Neural crest cell (in vitro differentiated cells): ENCODE data around the gene IL22RA2. TPM values are rescaled to one million over a fixed set of nuclear protein-coding genes. Genes with fewer than 3 reads are reported as not detected.

Source experiments
- DNase-seq: peaks from one replicate; pipeline ENCODE4 v3.0.0; 2021; ENCODE audit warnings: low read depth, mixed read lengths, low spot score
- H3K27ac Mint-ChIP-seq: one replicate; pipeline ENCODE4 v1.8.0; 2021; ENCODE audit warnings: mild to moderate bottlenecking, mixed read lengths; ENCODE audit not compliant: unreplicated experiment
- H3K27me3 Mint-ChIP-seq: 2 replicates; pipeline ENCODE4 v1.8.0; 2021; ENCODE audit warnings: low read depth, mild to moderate bottlenecking, mixed read lengths
- H3K36me3 Mint-ChIP-seq: 2 replicates; pipeline ENCODE4 v1.8.0; 2021; ENCODE audit warnings: low read depth, mild to moderate bottlenecking, mixed read lengths
- H3K4me1 Mint-ChIP-seq: 2 replicates; pipeline ENCODE4 v1.8.0; 2021; ENCODE audit warnings: mixed read lengths
- H3K4me3 Mint-ChIP-seq: one replicate; pipeline ENCODE4 v1.8.0; 2021; ENCODE audit warnings: mild to moderate bottlenecking, mixed read lengths
- H3K9me3 Mint-ChIP-seq: 2 replicates; pipeline ENCODE4 v1.8.0; 2021; ENCODE audit warnings: mixed read lengths
- total RNA-seq: library from RNA; stranded (reverse); gene quantifications from 2 replicates; pipeline ENCODE4 v1.2.1, GENCODE V29; 2021
- TF ChIP-seq, protein P1 (sequence below): fragments of 200-600 bp; sonication (generic); conservative IDR thresholded peaks from 2 replicates; pipeline ENCODE4 v1.5.0; 2021; ENCODE audit warnings: antibody characterized with exemption, mild to moderate bottlenecking

The IL22RA2 gene
- total RNA-seq, 1 donor from 2014 or later = not detected

DNA sequence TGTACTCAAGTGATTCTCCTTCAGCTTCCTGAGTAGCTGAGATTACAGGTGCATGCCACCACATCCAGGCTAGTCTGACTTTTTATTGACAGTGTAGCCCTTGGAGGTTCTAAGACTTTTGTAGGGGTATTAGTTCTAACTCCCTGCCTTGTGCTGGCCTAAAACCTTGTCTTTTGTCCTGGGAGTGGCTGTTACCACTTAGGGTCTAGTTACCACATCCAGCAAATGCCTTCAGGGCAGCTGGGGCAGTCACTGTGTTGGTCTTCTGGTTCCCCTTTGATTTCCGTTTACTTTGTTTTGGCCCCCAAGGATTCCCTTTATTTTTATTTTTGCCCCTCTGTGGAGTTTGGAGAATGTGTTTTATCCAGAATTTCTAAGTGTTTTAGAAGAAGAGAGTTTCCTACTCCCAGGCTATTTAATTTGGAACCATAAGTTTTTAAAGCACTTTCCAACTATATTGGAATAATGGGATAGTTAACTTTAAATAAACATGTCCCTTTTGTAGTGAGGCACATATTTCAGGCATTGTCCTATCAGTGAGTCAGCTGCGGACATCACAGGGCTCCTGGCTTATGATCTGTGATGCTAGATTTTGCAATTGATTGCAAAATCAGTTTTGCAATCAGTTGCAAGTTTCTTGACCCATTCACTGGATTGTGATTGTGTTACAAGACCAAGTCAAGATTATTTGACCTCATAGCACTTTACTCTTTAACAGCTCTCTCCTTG lies 25.0 kb downstream of the IL22RA2 start:
- Mint-ChIP-seq H3K27ac (no peak overlapping the region), H3K9me3 (peaks cover 8% of the 10 kb centered on the region), H3K4me3 (no peak overlapping the region), H3K27me3 (no peaks in the 10 kb centered on the region), H3K36me3 (no peaks in the 10 kb centered on the region), H3K4me1 (no peaks in the 10 kb centered on the region)
- TF ChIP-seq, protein P1, sequence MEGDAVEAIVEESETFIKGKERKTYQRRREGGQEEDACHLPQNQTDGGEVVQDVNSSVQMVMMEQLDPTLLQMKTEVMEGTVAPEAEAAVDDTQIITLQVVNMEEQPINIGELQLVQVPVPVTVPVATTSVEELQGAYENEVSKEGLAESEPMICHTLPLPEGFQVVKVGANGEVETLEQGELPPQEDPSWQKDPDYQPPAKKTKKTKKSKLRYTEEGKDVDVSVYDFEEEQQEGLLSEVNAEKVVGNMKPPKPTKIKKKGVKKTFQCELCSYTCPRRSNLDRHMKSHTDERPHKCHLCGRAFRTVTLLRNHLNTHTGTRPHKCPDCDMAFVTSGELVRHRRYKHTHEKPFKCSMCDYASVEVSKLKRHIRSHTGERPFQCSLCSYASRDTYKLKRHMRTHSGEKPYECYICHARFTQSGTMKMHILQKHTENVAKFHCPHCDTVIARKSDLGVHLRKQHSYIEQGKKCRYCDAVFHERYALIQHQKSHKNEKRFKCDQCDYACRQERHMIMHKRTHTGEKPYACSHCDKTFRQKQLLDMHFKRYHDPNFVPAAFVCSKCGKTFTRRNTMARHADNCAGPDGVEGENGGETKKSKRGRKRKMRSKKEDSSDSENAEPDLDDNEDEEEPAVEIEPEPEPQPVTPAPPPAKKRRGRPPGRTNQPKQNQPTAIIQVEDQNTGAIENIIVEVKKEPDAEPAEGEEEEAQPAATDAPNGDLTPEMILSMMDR = no peak
- DNase-seq = no peak

DNA sequence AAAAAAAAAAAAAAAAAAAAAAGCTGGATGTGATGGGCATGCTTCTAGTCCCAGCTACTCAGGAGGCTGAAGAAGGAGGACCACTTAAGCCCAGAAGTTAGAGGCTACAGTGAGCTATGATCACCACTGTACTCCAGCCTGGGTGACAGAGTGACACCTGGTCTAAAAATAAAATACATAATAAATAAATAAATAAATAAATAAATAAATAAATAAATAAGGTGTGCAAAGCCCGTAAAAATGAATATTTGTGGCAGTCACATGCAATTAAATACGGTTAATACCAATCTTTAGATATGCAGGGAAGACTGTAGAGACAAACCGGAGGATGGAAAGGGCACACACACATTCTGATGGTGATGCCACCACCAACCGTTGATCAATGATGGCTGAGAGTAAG lies 26.2 kb downstream of the IL22RA2 start:
- DNase-seq = no peak
- TF ChIP-seq, protein P1 = no peak
- Mint-ChIP-seq H3K4me3 (no peak overlapping the region), H3K4me1 (no peaks in the 10 kb centered on the region), H3K9me3 (peaks cover 3% of the 10 kb centered on the region), H3K27me3 (no peaks in the 10 kb centered on the region), H3K36me3 (no peaks in the 10 kb centered on the region), H3K27ac (no peak overlapping the region)

DNA sequence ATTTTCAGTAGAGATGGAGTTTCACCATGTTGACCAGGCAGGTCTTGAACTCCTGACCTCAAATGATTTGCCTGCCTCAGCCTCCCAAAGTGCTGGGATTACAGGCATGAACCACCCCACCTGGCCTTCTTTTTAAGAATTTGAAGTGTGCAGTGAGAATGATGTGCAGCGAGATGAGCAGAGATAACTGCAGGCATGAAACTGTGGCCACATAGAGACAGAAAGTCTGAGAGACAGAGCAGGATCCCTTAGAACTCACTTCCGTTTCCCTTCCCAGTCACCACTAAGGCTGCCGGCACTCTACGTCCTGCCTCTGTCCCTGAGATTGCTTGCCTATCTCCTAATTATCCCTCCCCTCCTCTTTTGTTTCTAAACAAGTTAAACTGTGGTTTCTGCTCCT lies 27.2 kb downstream of the IL22RA2 start:
- no peak for DNase-seq
- no peaks in the 10 kb centered on the region for H3K36me3 Mint-ChIP-seq

DNA sequence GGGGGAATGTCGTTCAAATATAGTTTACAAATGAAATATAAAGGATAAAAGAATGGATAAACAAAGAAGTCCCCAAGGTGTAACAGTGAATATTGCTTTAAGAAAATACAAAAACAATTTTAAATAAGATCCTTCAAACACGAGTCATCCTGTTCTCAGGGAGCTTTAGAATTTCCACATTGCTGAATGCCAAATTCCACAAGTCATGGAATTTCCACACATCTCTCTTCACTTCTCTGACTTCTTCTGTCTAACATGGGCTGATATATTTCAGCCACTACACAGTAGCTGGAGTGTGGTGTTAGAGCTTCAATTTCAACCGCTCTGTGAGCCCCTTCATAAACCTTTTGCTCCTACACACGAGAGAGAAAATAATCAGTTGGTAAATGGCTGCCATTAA lies 28.0 kb downstream of the IL22RA2 start:
- no peaks in the 10 kb centered on the region for H3K9me3 Mint-ChIP-seq
- H3K27ac Mint-ChIP-seq = no peak overlapping the region

More for the DNA sequence above, 27.2 kb downstream of the IL22RA2 start:
- TF ChIP-seq, protein P1 = no peak
- Mint-ChIP-seq H3K27ac (no peak overlapping the region), H3K4me1 (no peaks in the 10 kb centered on the region), H3K27me3 (no peaks in the 10 kb centered on the region), H3K9me3 (peaks cover 3% of the 10 kb centered on the region), H3K4me3 (no peak overlapping the region)

DNA sequence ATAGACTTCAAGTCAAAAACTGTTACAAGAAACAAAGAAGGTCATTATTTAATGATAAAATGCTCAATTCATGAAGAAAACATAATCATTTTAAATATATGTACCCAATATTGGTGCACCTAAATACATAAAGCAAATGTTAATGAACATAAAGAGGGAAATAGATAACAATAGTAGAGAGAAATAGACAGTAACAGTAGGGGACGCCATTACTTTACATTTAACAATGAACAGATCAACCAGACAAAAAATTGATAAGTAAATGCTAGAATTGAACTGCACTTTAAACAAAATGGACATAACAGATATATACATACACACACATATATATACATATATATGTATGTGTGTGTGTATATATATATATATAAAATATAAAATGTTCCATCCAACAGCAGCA lies 37.4 kb downstream of the IL22RA2 start:
- no peak overlapping the region for H3K27ac Mint-ChIP-seq
- DNase-seq = no peak
- no peak overlapping the region for H3K4me3 Mint-ChIP-seq
- TF ChIP-seq, protein P1 = no peak
- H3K36me3 Mint-ChIP-seq = peaks cover 2% of the 10 kb centered on the region
- H3K4me1 Mint-ChIP-seq = no peaks in the 10 kb centered on the region
- H3K9me3 Mint-ChIP-seq = peaks cover 23% of the 10 kb centered on the region
- no peaks in the 10 kb centered on the region for H3K27me3 Mint-ChIP-seq

More for the DNA sequence above, 28.0 kb downstream of the IL22RA2 start:
- Mint-ChIP-seq H3K27me3 (no peaks in the 10 kb centered on the region), H3K4me1 (no peaks in the 10 kb centered on the region), H3K36me3 (no peaks in the 10 kb centered on the region), H3K4me3 (no peak overlapping the region)
- DNase-seq = no peak
- TF ChIP-seq, protein P1 = no peak
